HG02943 (cell line): Measurements from ENCODE around the gene HAND1.

Experiments
- ATAC-seq: cut with Tn5 transposase; IDR thresholded peaks from one replicate; pipeline ENCODE4 v1.9.1; 2021; ENCODE audit warnings: mild to moderate bottlenecking, low read depth, moderate library complexity; ENCODE audit not compliant: unreplicated experiment

The HAND1 gene

GRCh38 chr5:154461531-154461930 is 16.5 kb downstream of the HAND1 start:
- ATAC-seq: no peak

DNA sequence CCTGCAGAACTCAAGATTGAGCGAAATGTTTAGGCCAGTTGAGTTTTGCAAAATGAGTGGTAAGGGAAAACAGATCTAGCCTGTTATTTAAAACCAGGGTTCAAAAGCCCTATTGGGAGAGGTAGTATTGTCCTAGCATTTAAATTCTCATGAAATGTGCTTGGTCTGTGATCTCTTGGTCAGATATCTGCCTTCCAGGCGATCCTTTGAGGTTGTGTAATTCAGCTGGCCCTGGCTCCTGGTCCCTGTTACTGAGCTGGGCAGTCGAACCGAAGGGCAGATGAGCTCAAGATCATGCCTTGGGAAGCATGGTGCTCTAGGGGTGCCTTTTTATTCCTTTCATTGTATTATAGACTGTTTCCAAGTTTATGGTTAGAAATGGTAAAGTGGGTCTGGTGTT is 17.9 kb downstream of the HAND1 start:
- no peak for ATAC-seq

DNA sequence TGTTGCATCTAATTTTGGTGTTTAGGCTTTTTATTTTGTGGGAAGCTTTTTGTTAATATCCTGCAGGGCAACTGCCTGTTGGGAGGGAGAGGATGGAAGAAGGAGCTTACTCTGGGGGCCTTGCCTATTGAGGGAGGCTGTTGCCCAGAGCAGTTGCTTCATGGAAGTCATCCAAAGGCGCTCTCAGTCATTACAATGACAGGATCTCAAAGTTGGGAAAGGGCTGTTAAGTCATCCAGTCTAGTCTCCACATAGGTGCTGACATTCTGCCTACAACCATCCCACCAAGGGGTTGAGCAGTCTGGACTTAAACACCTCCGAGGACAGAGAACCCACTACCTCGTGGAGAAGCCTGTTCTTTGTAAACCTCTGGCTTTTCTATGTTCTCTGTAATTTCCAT is 19.0 kb downstream of the HAND1 start:
- ATAC-seq: no peak

GRCh38 chr5:154456540-154456939 is 21.5 kb downstream of the HAND1 start:
- ATAC-seq: no peak

GRCh38 chr5:154455585-154455984 is 22.4 kb downstream of the HAND1 start:
- ATAC-seq: no peak

DNA sequence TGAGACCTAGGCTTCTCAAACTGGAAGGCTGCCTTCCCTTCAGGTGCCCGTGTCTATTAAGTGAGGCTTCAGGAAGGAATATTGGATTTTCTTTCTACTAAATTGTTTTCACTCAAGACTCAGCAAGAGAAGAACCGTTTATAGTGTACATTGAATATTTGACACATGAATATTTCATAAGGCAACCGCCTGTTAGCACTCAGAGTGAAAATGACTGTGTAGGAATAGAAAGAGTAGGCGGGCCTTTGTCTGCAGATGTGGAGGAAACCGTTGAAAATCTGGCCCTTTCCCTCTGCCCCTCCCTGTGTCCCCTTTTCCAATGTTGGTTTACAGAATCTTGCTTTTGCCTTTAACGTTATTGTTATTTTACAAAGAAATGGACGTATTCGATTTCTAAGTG is 26.1 kb downstream of the HAND1 start:
- no peak for ATAC-seq

DNA sequence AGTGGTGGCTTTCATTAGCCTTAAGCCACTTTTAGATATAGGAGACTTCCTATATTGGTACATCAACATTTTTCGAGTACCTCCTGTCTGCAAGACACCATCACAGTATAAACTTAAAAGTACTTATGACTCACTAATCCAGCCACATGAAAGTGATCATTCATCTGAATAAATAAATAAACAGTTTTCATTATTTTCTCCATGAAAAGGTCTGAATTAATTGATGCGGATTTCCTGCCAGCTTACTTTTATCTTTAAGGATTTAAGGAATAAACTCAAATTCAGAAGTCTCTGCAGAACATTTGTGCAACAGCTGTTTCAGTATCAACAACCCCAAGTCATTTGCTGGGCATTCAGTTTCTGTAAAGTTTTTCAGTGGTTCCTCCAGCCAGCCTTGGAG is 28.2 kb downstream of the HAND1 start:
- ATAC-seq: no peak

- ATAC-seq: no peak
Measured at GRCh38 chr5:154447089-154447725, 30.8 kb downstream of the HAND1 start.

- peak; percentile 21 for ATAC-seq
Measured at GRCh38 chr5:154446195-154447088, 31.6 kb downstream of the HAND1 start.

GRCh38 chr5:154445422-154446194 is 32.4 kb downstream of the HAND1 start, which contains the start of gene SAP30L:
SAP30L (plus strand) TSS chr5:154445997; CDS start chr5:154446605, 608 bp downstream.
- ATAC-seq: peak; percentile 91

- no peak for ATAC-seq
Measured at GRCh38 chr5:154444556-154445421, 33.2 kb downstream of the HAND1 start.

GRCh38 chr5:154442801-154443200 is 35.2 kb downstream of the HAND1 start:
- ATAC-seq: no peak

- ATAC-seq: no peak
Measured at GRCh38 chr5:154440540-154440939, 37.5 kb downstream of the HAND1 start.

GRCh38 chr5:154437281-154437965 is 40.6 kb downstream of the HAND1 start:
- ATAC-seq: no peak

- no peak for ATAC-seq
Measured at GRCh38 chr5:154435226-154435625, 42.8 kb downstream of the HAND1 start.

DNA sequence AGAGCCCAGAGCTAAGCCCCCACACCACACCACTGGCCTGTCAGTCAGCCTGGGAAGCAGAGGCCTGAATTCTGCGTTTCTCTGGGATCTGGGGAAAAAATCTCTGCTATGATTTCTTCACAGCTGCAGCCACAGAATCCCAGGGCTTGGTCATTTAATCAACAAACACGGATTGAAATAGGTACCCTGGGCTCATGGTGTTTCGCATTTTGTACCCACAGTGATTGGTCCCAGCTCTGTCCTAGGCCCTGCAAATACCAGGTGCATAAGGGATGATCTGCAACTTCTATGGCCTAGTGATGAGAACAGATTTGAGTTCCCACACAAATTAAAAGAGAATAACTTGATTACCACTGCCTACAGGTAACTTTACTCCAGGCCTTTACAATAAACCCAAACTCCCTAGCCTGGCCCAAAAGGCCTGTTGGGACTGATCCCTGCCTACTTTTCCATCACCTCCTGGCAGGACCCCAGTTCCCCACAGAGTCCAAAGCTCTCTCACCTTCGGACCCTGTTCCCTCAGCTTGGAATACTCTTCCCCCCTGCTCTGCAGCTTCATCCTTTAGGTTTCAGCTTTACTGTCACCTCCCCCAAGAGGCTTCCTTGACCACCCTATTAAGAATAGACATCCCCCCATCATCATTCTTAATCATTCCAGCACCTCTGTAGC is 46.9 kb downstream of the HAND1 start:
- no peak for ATAC-seq

DNA sequence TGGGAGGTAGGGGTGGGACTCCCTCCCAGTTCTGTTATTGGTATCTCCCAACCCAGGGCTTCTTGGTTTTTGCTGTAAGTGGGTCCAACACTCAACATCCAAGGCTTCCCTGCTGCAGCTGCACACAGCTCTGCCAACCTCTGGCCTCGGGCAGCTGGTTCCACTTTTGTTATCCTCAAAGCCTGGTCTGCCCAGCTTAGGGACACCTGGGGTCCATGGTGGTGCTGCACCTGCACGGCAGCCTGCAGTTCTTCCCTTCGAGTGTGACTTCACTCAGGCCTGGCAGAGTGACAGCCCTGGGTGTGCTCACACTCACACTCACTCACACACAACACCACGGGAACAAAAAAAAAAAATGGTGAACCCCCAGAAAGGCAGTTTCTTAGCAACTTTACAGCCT is 47.6 kb downstream of the HAND1 start:
- no peak for ATAC-seq

- no peak for ATAC-seq
Measured at GRCh38 chr5:154429341-154429740, 48.7 kb downstream of the HAND1 start.

GRCh38 chr5:154428208-154428607 is 49.8 kb downstream of the HAND1 start:
- ATAC-seq: no peak
